HG02973 (cell line): ENCODE measurements around the gene NRG2.

ENCODE experiments used
- ATAC-seq: cut with Tn5 transposase; IDR thresholded peaks from one replicate; pipeline ENCODE4 v1.9.1; 2021; ENCODE audit warnings: moderate library complexity; ENCODE audit not compliant: unreplicated experiment

NRG2 gene

DNA sequence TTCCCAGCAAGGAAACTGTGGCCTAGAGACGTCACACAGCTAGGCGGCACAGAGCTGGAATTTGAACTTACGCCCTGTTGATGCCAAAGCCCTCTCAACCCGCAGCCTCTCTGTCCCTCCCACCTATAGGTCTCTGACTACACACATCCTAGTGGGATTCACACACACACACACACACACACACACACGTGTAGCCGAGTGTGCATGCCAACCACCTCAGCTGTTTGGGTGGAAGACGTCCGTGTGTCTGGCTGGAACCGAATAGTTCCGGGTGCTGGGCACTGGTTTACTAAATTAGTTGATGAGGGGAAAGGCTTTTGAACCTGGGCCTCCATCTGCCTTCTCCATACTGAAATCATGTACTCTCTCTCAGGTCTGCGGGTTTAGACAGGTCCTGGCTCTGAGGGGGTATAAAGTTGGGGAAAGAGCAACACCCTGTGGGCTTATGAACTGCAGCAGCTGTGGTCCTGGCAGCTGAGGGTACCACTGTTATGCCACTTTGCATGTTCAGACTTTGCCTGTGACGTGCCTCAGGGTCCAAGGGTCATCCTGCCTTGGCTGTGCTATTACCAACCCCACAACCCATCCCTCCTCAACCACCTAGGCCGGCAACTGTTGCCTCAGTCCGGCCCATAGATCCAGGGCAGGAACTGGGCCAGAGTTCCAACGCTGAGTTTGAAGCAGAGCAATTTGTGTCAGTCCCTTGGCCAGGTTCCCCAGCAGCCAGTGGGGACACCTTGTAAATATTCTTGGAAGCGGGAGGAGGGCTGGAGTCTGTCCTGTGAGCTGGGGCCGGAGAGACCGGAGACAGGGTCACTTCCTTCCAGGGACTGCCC lies 197.0 kb downstream of the NRG2 start:
- ATAC-seq, result no peak

DNA sequence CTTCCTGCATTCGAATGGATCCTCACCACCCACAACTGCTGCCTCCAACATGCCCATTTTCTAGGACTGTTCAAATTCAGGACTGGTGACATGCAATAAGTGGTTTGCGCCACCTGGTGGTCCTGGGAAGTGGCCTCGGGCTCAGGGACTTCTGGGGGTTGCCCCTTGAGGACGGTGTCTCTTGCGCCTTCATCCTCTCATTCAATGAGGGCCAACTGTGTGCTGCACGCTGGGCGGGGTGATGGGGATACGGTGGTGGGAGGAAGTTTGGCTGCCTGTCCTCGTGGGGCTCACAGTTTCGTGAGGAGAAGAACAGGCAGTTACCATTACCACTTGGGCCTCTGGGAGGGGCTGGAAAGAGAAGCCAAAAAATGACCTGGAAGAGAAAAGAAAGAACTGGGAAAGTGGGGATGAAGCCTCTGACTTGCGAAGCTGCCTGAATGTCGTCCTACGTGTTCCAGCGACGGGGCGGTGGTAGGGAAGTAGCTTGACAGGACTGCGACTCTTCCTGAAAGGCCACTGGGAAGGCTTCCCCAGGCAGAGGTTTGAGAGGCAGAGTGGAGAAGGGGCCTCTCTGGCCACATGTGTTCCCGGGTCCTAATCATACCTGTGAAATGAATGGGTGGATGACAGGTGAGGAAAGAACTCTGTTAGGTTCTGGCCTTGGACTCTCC lies 198.5 kb downstream of the NRG2 start:
- ATAC-seq, result no peak

DNA sequence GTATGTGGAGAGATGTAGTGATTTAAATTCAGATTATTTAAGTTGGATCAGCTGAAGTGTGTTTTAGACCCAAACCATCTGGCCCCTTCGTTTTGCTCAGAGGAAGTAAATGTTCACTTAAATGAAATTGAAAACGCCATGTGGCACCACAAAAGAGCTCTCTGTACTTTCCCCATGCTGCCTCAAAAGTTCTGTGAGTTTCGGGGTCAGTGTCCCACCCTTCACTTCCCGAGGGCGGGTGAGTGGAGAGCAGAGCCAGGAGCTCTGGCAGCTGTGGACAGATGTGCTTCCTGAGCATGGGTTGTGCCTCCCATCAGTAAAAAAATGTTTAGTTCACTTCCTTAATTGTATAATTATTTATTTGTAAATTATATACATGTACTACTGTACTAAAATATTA lies 199.1 kb downstream of the NRG2 start:
- no peak for ATAC-seq

DNA sequence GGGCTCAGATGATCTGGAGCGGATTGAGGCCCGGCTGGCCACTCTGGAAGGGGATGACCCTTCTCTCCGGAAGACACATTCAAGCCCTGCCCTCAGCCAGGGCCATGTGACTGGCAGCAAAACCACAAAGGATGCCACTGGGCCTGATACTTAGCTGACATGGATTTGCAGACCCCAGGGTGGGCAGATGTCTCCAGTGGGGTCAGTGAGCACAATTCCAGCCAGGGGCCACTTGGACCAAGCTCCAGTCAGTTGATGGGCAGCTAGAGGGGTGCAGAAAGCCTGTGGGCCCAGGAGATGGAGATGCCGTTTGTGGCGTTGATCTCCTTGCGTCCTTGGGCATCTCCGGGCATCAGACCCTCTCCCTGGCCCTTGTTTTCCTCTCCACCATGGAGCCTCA lies 200.8 kb downstream of the NRG2 start:
- no peak for ATAC-seq

DNA sequence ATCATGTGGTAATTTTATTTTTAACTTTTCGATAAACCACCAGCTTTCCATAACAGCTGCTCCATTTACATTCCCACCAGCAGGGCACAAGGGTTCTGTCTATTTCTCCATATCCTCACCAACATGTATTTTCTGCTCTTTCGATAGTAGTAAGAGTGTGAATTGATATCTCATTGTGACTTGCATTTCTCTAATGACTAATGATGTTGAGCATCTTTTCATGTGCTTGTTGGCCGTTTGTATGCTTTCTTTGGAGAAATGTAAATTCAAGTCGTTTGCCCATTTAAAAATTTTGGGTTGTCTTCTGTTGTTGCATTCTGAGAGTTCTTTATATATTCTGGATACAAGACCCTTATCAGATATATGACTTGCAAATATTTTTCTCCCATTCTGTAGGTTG lies 201.6 kb downstream of the NRG2 start:
- ATAC-seq, result no peak

DNA sequence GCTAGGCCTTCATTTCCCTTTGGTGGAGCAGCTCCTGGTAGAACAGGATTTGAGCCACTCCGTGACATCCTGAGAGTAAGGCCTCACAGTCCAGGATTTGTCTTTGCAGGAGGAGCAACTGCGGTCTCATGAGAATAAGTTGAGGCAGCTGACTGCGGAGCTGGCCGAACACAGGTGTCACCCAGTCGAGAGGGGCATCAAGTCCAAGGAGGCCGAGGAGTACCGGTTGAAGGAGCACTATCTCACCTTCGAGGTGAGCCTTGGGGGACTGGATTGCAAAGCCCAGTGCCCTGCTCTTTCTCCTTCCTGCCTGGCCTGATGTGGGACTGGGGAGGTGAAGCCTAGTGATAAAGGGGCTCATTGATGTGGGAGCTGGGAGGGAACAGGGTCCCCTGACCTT lies 203.2 kb downstream of the NRG2 start:
- no peak for ATAC-seq

DNA sequence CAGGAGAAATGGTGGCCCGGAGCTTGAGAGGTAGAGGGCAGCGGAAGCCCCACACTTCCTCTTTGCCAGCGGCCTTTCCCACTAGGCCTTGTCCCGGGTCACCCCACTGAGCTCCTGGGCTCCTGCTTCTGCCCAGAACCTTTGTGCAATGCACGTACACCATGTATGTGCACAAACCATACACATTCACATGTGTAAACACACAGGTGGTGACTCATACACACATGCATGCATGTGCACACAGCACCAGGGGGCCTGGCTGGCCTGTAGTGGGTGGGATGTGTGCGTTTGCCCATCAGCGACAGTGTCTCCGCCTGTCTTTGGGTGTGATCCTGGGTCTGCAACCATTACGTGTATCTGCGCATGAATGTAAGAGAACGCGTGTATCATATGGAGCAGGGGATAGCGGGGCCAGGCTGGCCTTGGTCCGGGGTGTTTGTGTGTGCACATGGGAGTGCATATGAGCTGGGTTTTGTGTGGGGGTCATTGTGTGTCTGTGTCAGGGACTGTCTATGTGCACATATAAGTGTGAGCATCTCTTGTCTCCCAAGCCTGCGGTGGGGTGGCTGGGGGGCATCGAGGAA lies 203.8 kb downstream of the NRG2 start:
- no peak for ATAC-seq

DNA sequence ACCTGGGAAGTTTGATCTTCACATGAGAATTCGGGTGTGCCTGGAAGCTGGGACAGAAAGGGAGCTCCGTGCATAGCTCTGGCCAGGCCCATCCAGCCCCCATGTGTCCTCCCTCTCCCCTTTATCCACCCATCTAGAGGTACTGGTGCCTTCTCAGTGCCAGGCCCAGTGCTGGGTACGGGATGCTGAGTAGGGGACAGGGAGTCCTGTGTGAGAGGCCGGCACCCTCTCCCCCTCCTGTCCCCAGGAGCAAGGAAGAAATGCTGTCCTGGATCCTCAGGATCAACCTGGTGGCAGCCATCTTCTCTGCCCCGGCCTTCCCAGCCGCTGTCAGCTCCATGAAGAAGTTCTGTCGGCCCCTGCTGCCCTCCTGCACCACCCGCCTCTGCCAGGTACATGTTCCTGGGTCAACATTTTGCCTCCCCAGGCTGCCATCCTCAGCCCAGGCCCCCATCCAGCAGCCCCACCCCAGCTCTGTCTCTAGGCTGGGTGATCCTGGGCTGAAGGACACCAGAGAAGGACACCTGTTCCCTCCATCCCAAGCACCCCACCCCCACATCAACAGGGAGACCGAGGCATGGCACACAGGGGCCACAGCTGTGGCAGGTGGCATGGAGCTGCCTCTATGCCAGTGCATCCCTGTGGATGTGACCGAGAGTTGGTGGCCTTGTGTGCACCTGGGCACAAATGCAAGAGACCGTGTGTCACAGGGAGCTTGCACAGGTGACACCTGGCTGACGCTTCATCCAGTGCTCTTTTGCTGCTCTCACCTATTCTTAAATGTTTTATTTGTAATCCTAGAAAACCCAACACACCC lies 204.5 kb downstream of the NRG2 start:
- no peak for ATAC-seq

DNA sequence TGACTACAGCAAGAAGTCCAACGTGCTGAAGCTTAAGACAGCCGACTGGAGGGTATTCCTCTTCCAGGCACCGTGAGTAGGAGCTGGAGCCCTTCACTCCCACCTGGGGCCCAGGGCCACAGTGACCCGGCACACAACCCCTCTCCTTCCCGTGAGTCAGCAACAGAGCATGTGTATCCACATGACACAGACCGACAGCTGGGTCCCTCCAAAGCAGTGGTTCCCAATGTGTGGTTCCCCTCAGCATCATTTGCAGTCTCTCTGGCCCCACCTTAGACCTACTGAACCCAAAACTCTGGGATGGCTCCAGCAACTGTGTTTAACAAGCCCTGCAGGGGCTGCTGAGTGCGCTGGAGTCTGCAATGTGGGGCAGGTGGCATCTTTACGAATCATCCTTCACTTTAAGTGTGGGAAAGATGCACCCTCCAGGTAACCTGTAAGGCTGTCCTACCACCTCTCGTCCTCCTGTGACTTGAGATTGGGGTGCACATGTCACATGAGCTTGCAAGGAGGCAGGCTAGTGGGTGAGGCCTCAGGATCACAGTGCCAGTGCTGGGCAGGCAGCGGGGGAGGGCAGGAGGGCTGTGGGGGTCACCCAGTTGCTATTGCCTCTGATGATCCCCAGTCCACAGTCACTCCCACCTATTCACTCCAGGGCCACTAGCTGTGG lies 205.3 kb downstream of the NRG2 start:
- no peak for ATAC-seq

DNA sequence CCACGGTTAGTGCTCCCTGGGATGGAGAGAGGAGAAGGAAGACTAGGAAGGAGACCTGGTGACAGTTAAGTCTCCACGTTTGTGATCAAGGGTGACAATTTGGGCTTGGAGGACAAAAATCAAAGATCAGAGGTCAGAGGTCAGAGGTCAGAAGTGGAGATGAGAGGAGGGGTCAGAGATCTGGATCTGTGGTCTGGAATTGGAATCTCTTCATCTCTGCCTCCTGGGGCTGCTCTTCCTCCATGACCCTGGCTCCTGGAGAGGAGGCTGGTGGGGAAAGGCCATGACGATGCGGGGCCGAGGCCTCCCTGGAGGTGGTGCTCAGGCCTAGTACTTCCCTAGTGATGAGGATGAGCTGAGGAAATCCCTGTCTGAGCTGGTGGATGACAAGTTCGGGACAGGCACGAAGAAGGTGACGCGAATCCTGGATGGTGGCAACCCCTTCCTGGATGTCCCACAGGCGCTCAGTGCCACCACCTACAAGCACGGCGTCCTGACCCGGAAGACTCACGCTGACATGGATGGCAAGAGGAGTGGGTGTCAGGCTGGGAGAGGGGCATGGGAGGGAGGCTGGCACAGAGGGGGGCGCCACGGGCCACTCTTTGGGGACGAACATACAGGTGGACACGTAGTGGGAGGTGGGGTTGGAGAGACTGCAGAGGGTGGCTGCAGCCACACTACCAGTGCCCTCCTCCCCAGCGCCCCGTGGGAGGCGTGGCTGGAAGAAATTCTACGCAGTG lies 206.5 kb downstream of the NRG2 start:
- no peak for ATAC-seq

DNA sequence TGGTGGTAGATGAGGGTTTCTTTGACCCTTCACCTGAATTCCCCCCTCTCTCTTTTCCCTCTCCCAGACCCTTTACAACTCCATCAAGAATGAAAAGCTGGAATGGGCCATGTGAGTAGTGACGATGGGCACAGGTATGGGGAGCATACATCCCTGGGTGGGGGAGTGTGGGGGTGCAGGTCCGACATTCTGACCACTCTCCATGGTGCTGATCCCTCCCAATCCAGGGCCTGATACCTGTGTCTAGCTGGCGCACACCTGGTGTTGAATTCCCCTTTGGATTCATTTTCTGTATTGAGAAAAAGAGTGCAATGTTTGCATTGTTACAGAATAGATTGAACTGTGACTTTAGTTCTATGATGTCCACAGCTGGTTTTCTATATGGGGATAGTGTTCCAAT lies 207.4 kb downstream of the NRG2 start:
- no peak for ATAC-seq

DNA sequence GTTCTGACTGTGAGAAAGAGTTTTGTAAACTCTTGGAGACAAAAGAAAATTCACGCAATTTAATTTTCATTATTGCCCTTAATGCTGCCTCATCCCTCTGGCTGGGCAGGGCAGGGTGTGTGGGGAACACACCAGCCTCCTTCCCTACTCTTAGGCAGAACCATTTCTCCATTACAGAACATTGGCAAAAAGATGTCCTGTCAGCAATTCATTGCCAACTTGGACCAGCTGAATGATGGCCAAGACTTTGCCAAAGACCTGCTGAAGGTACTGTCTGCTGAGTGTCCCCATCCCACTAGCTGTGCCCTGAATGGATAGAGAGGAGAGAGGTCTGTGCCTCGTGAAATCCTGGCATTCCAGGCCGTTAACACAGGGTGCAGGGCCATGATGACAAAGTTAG lies 209.6 kb downstream of the NRG2 start:
- ATAC-seq, result no peak

DNA sequence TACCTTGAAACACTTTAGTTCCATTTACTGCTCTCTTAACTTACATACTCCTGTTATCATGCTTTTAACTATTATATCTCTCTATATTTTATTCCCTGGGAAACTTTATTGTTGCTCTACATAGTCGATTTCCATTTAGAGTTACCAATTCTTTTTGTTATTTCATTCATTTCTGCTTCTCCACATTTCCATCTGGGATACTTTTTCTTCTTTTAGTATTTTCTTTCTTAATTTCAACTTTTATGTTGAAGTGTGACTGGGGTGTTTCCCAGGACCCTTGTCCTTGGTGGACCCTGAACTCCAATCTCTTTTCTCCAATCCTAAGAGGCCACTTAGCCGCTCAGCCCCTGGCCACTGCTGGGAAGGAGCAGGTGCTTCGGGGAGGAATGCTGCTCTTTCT lies 211.5 kb downstream of the NRG2 start:
- ATAC-seq, result no peak

DNA sequence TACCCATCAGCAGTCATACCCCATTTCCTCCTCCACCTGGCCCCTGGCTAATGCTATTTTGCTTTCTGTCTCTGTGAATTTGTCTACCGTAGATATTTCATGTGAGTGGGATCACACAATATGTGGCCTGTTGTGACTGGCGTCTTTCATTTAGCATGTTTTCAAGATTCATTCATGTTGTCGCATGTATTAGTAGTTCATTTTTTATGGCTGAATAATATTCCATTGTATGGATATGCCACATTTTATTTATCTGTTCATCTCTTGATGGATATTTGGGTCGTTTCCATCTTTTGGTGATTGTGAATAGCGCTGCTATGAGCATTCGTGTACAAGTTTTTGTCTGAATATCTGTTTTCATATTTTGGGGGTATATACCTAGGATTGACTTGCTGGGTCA lies 213.6 kb downstream of the NRG2 start:
- no peak for ATAC-seq

DNA sequence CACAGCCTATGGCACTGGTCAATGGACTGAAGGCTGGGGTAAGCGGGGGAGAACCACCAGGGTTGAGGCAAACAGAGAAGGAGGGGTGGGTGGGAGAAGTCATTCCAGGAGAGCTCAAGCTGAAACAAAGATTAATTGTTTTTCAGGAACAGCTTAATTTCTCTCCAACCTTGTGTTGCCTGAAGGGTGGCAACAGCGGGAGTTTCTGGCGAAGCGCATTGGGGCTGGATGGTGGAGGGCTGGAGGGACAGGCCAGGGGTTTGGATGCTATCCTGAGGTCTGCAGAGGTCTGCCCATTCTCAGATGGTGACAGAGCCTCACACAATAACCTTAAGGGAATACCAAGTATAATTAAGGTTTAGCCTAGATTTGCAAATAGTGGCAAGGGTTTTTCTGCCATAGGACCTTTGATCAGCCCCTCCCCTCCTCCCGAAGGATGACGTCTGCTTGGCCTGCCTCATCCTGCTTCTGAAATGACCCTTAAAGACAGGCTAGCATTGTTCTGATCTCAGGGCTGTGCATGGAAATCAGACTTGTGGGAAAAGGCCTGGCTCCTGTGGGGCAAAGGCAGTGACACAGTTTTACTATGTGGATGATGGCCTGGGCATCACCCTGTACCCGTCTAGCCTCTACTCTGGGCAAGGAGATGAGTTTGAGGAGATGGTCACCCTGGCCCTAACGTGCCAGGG lies 214.7 kb downstream of the NRG2 start:
- no peak for ATAC-seq

DNA sequence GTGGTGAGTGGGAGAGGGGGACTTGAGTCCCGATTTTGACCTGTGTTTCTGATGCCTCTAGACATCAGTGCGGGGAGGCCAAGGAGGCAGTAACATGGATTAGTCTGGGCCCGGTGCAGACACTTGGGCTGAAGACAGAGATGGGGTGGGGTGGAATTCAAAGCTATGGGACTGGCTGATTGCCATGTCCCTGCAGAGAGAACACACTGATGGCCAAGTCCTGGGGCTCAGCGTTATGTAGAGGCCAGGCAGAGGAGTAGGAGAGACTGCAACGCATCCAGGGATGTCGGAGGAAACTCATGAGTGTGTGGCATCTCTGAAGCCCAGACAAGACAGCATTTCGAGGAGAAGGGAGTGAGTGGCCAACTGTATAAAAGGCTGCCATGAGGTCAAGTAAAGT lies 217.4 kb downstream of the NRG2 start:
- no peak for ATAC-seq

DNA sequence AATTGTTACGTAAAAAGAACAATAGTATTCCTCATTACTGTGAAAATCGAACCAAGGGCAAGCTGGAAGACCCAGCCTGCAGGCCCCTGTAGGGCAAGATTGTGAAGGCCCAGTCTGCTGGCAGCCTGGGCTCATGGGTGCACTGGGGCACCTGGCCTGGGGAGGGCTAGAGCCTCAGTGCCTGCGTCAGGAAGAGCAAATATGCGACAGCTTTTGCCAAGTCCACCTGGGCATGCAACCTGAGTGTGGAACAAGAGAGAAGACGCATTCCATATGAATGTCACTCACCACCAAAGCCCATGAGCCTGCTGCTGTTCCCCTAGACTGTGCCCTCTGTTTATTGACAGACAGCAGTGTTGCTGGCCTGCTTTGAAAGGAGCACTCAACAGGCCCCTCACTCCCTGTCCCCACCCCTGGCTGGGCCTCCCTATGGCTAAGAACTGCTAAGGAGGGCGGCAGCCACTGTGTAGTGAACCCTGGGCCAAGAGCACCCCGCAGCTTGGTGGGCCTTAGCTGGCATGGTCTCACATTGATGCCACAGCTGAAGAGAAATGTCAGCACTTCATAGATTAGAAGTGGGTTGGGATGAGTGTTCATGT lies 219.2 kb downstream of the NRG2 start:
- no peak for ATAC-seq

DNA sequence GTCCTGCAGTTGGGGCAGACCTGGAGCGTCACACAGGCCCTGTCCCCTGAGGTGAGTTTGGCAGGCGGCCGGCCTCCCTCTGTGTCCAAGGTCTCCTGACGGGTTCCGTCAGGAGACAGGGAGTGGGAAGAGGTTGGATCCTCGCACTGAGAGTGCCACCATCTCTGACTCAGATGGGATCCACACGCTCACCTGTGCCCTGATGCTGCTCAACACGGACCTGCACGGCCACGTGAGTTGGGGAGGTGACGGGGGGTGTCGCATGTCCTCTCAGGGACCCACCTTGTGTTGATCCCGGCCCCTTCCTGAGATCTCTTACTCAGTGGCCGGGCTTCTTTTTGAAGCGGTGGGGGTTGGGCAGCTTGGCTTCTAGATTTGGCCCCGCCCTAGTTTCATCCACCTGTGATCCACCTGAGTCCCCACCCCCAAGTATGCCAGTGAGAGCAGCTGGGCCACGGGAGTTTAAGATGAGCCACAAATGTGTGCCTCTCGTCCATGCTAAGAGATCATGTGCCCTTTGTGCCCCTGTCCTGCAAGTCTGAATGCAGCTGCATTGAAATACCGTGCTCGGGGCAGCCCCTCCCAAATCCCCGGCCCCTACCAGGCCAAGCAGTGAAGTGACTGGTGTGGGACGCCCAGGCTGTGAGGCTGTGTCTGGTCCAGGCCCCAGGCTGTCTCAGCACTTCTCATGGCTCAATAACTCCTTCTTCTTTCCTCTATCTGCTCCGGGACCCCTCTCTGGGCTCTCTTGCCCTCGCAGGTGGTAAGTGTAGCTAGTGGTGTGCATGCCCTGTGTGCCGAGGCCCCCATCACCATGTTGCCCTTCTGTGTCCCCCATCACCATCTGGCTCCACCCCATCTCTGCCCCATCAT lies 220.3 kb downstream of the NRG2 start:
- ATAC-seq, result no peak
